GM12801 (cell line): ENCODE data around the gene CLTC.

Source experiments
- CTCF ChIP-seq: IDR thresholded peaks from one replicate; pipeline ENCODE4 v1.5.1; 2011; ENCODE audit warnings: control low read depth; ENCODE audit not compliant: insufficient read length; ENCODE audit errors: extremely low read depth

The CLTC gene

GRCh38 chr17:59688008-59688407 lies 68.3 kb downstream of the CLTC start:
- TF ChIP-seq CTCF = no peak

GRCh38 chr17:59688496-59688895 lies 68.8 kb downstream of the CLTC start:
- TF ChIP-seq CTCF = no peak

GRCh38 chr17:59693582-59693981 lies 73.9 kb downstream of the CLTC start:
- TF ChIP-seq CTCF = no peak

- TF ChIP-seq CTCF = no peak
Measured at GRCh38 chr17:59694344-59694743, 74.6 kb downstream of the CLTC start.

- no peak for TF ChIP-seq CTCF
Measured at GRCh38 chr17:59695945-59696681, 76.4 kb downstream of the CLTC start.

GRCh38 chr17:59696682-59697277 lies 77.1 kb downstream of the CLTC start:
- no peak for TF ChIP-seq CTCF

- no peak for TF ChIP-seq CTCF
Measured at GRCh38 chr17:59698143-59698542, 78.4 kb downstream of the CLTC start.
